Peyer's patch (tissue), 4 donors: ENCODE data around the gene POLR3GL. TPM values are rescaled to one million over a fixed set of nuclear protein-coding genes. Genes with fewer than 3 reads are reported as not detected.

ENCODE experiments used
- DNase-seq, 3 donors: peaks; one replicate each; pipeline ENCODE4 v3.0.0-alpha.2; 2017 to 2019
- H3K27ac ChIP-seq, 4 donors: fragments of 200-600 bp; sonication (generic); one replicate each; pipeline ENCODE4 v1.5.1; 2016 to 2019
- H3K27me3 ChIP-seq, 2 donors: fragments of 200-600 bp; sonication (generic); one replicate each; pipeline ENCODE4 v1.5.1; 2019
- H3K36me3 ChIP-seq, 3 donors: fragments of 200-600 bp; sonication (generic); one replicate each; pipeline ENCODE4 v1.5.1; 2016 to 2019
- H3K4me1 ChIP-seq, 4 donors: fragments of 200-600 bp; sonication (generic); one replicate each; pipeline ENCODE4 v1.5.1; 2016 to 2019
- H3K4me3 ChIP-seq, 4 donors: fragments of 200-600 bp; sonication (generic); 1 replicate in 3 of 4; 2 replicates in 1 of 4; pipeline ENCODE4 v1.5.1; 2016 to 2019; ENCODE audit warnings: mild to moderate bottlenecking in 1 of 4
- H3K9me3 ChIP-seq, 4 donors: fragments of 200-600 bp; sonication (generic); one replicate each; pipeline ENCODE4 v1.5.1; 2016 to 2019; ENCODE audit warnings: mild to moderate bottlenecking in 1 of 4
- POLR2A ChIP-seq, 2 donors: fragments of 450-650 bp; IDR thresholded peaks; one replicate each; pipeline ENCODE4 v1.5.1; 2017; ENCODE audit warnings: antibody characterized with exemption in 2 of 2, mild to moderate bottlenecking in 2 of 2, moderate library complexity in 2 of 2
- total RNA-seq, 4 donors: library from RNA; depleted of rRNA; stranded (reverse); fragments of >200 nt; gene quantifications; one replicate each; pipeline ENCODE4 v1.1.0, GENCODE V29; 2016
- TF ChIP-seq, protein P1 (sequence below), 6 experiments: fragments of 450-650 bp in 4 of 6; fragments of 200-600 bp in 2 of 6; sonication (generic) in 1 of 6; IDR thresholded peaks; one replicate each; pipeline ENCODE4 v1.5.1; 2017 to 2019; ENCODE audit warnings: antibody characterized with exemption in 6 of 6, mild to moderate bottlenecking in 3 of 6, moderate library complexity in 1 of 6

The POLR3GL gene
- total RNA-seq, 4 donors from 2014 or later = 8.7 to 25.6 (median 12.5) TPM

DNA sequence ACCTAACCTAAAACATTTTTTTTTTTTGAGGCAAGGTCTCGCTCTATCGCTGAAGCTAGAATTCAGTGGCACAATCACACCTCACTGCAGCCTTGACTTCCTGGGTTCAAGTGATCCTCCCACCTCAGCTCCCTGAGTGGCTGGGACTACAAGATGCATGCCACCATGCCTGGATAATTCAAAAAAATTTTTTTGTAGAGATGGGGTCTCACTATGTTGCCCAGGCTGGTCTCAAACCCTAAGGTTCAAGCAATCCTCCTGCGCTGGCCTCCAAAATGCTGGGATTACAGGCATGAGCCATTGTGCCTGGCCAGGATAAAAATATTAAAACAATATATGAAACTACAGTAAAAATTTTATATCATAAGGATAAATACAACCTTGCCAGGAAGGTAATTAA, 11.6 kb upstream of the POLR3GL start:
- Histone ChIP-seq H3K27me3 (no peaks in the 10 kb centered on the region), H3K4me3 (no peak overlapping the region), H3K9me3 (no peaks in the 10 kb centered on the region), H3K27ac (no peak overlapping the region), H3K36me3 (no peaks in the 10 kb centered on the region), H3K4me1 (peaks cover 0 to 19% (median 5%) of the 10 kb centered on the region in 4 donors)
- DNase-seq = no peak
- TF ChIP-seq, protein P1, sequence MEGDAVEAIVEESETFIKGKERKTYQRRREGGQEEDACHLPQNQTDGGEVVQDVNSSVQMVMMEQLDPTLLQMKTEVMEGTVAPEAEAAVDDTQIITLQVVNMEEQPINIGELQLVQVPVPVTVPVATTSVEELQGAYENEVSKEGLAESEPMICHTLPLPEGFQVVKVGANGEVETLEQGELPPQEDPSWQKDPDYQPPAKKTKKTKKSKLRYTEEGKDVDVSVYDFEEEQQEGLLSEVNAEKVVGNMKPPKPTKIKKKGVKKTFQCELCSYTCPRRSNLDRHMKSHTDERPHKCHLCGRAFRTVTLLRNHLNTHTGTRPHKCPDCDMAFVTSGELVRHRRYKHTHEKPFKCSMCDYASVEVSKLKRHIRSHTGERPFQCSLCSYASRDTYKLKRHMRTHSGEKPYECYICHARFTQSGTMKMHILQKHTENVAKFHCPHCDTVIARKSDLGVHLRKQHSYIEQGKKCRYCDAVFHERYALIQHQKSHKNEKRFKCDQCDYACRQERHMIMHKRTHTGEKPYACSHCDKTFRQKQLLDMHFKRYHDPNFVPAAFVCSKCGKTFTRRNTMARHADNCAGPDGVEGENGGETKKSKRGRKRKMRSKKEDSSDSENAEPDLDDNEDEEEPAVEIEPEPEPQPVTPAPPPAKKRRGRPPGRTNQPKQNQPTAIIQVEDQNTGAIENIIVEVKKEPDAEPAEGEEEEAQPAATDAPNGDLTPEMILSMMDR (IDR thresholded peaks at IDR 0.05) = no peak
- no peak for TF ChIP-seq POLR2A (IDR thresholded peaks at IDR 0.05)

DNA sequence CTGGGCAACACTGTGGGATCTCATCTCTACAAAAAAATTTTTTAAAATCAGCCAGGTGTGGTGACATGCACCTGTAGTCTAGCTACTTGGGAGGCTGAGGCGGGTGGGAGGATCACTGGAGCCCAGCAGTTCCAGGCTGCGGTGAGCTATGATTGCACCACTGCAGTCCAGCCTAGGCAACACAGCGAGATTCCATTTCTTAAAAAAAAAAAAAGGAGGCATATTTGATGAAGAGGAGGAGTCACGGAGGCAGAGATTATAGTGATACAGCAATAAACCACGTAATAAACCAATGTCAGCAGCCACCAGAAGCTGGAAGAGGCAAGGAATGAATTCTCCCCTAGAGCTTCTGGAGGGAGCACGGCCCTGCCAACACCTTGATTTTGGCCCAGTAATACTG, 10.6 kb upstream of the POLR3GL start:
- Histone ChIP-seq H3K4me1 (peaks cover 0 to 26% (median 5%) of the 10 kb centered on the region in 4 donors), H3K36me3 (no peaks in the 10 kb centered on the region), H3K4me3 (no peak overlapping the region), H3K27me3 (no peaks in the 10 kb centered on the region), H3K9me3 (no peaks in the 10 kb centered on the region), H3K27ac (no peak overlapping the region)
- TF ChIP-seq POLR2A (IDR thresholded peaks at IDR 0.05) = no peak
- TF ChIP-seq, protein P1 (IDR thresholded peaks at IDR 0.05) = no peak
- no peak for DNase-seq

DNA sequence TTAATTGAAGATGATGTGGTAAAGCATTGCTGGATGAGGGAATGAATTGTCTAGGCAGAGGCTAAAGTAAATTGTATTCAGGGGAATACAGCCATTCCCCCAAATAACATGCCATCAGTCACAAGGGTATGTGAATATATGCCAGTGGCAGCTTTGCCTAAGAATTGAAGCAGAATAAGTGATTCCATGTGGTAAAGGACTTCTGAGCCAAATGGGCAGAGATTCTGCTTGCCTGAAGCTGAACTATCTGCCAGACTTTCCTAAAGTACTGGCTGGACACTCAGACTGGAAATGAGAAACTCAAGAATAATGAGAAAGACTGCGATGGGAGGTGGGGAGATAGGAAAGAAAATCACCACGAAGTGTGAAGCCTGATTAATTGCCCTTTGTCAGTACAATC, 9.1 kb upstream of the POLR3GL start:
- Histone ChIP-seq H3K4me1 (peaks cover 0 to 35% (median 9%) of the 10 kb centered on the region in 4 donors), H3K27ac (no peak overlapping the region)
- TF ChIP-seq, protein P1 (IDR thresholded peaks at IDR 0.05) = no peak
- TF ChIP-seq POLR2A (IDR thresholded peaks at IDR 0.05) = no peak

DNA sequence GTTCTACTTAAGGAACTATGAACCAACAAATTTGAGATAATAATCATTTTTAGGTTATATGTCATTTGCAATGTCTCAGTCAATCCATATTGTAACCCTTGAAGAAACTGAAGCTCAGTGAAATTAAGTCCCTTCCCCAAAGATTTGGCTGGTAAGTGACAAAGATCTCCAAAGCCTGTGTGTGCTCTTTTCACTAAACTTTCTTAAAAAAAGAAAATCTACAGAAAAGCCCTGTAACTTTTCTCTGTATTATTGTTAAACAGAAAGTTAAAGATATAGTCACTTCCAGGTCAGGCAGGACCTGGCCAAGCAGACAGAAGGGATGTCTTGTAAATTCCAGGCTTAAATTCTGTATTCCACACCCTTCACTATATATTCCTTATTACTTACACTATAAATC, 8.1 kb upstream of the POLR3GL start:
- H3K4me3 ChIP-seq = peak overlapping the region in 3 of 4 donors; percentile 71 to 94 (median 79)

More for the DNA sequence above, 9.1 kb upstream of the POLR3GL start:
- Histone ChIP-seq H3K27me3 (no peaks in the 10 kb centered on the region), H3K36me3 (no peaks in the 10 kb centered on the region), H3K9me3 (no peaks in the 10 kb centered on the region), H3K4me3 (peak overlapping the region in 1 of 4 donors; percentile 2)
- no peak for DNase-seq

DNA sequence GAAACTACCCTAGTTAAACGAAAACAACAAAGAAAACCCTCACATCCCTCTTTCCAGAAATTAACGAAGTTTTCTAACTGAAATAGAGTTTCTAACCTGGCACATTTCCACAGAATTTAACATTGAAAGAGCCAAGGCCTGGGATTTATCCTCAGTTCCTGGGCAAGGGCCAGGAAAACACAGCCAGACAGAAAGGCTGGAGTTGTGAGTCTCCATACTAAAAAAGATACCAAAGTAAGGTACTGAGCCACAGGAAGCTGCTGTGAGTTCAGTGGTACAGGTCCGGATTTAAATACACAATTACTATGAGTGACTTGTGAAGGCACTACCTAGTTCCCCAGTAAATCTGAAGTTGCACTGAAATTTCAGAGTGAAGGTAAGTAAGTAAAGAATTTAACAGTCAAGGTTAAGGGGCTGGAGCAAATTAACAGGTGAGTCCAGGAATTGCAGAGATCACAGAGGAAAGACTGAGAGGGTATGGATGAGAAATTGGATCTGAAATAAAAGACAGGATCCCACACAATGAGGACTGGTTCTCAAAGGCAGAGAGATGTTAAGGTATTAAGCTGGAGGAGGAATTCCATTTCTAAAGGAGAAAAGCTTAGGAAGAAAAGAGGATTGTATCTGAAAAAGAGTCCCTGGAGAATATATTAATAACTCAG, 7.6 kb upstream of the POLR3GL start:
- no peaks in the 10 kb centered on the region for H3K36me3 ChIP-seq
- H3K9me3 ChIP-seq = peaks cover 0 to 4% (median 0%) of the 10 kb centered on the region in 4 donors
- H3K4me1 ChIP-seq = peaks cover 8 to 48% (median 10%) of the 10 kb centered on the region in 4 donors
- H3K4me3 ChIP-seq = peak overlapping the region; percentile 71 to 94 (median 77)
- TF ChIP-seq, protein P1 (IDR thresholded peaks at IDR 0.05) = no peak
- no peak for TF ChIP-seq POLR2A (IDR thresholded peaks at IDR 0.05)
- peak overlapping the region; percentile 88 to 98 (median 92) for H3K27ac ChIP-seq
- H3K27me3 ChIP-seq = no peaks in the 10 kb centered on the region
- DNase-seq = peak in 1 of 3 donors; percentile 45

More for the DNA sequence above, 8.1 kb upstream of the POLR3GL start:
- DNase-seq = no peak
- Histone ChIP-seq H3K36me3 (no peaks in the 10 kb centered on the region), H3K27me3 (no peaks in the 10 kb centered on the region), H3K4me1 (peaks cover 4 to 42% (median 9%) of the 10 kb centered on the region in 4 donors), H3K9me3 (peaks cover 0 to 4% (median 0%) of the 10 kb centered on the region in 4 donors), H3K27ac (peak overlapping the region; percentile 88 to 98 (median 92))
- TF ChIP-seq, protein P1 (IDR thresholded peaks at IDR 0.05) = no peak
- TF ChIP-seq POLR2A (IDR thresholded peaks at IDR 0.05) = no peak
